Measurements from ENCODE around the gene DLEC1.

DLEC1 gene

GRCh38 chr3:38018296-38019266 lies 20.4 kb upstream of the DLEC1 start:
- no peak overlapping the region for H3K4me2 ChIP-seq
- H2AFZ ChIP-seq (ENCODE audit: low read depth) = no peak overlapping the region
- H3K4me1 ChIP-seq (ENCODE audit: low read depth, poor library complexity, severe bottlenecking) = no peaks in the 10 kb centered on the region
- no peak for TF ChIP-seq CTCF (conservative IDR thresholded peaks at IDR 0.05; ENCODE audit: low read depth, low read length)
- H3K4me3 ChIP-seq (IDR thresholded peaks at IDR 0.05; ENCODE audit: insufficient read depth, low read depth, low read length) = no peak overlapping the region
- no peak overlapping the region for H3K27ac ChIP-seq
- H3K9ac ChIP-seq = no peak overlapping the region
- no peaks in the 10 kb centered on the region for H3K27me3 ChIP-seq (ENCODE audit: insufficient read depth, low read depth)
- H3K36me3 ChIP-seq (ENCODE audit: insufficient read depth) = no peaks in the 10 kb centered on the region
- H3K79me2 ChIP-seq (ENCODE audit: insufficient read depth, low read depth) = no peaks in the 10 kb centered on the region
- H4K20me1 ChIP-seq (ENCODE audit: insufficient read depth) = no peaks in the 10 kb centered on the region

- H3K36me3 ChIP-seq (ENCODE audit: insufficient read depth) = no peaks in the 10 kb centered on the region
- no peak overlapping the region for H3K4me2 ChIP-seq
- H3K27me3 ChIP-seq (ENCODE audit: insufficient read depth, low read depth) = no peaks in the 10 kb centered on the region
- TF ChIP-seq CTCF (conservative IDR thresholded peaks at IDR 0.05; ENCODE audit: low read depth, low read length) = no peak
- H2AFZ ChIP-seq (ENCODE audit: low read depth) = no peak overlapping the region
- H3K9ac ChIP-seq = no peak overlapping the region
- no peak overlapping the region for H3K4me3 ChIP-seq (IDR thresholded peaks at IDR 0.05; ENCODE audit: insufficient read depth, low read depth, low read length)
- no peaks in the 10 kb centered on the region for H3K4me1 ChIP-seq (ENCODE audit: low read depth, poor library complexity, severe bottlenecking)
- H4K20me1 ChIP-seq (ENCODE audit: insufficient read depth) = no peaks in the 10 kb centered on the region
- H3K79me2 ChIP-seq (ENCODE audit: insufficient read depth, low read depth) = no peaks in the 10 kb centered on the region
- H3K27ac ChIP-seq = no peak overlapping the region
Measured at GRCh38 chr3:38019658-38020341, 19.2 kb upstream of the DLEC1 start.

- no peak overlapping the region for H3K9ac ChIP-seq
- TF ChIP-seq CTCF (conservative IDR thresholded peaks at IDR 0.05; ENCODE audit: low read depth, low read length) = no peak
- no peak overlapping the region for H3K4me3 ChIP-seq (IDR thresholded peaks at IDR 0.05; ENCODE audit: insufficient read depth, low read depth, low read length)
- H3K4me2 ChIP-seq = no peak overlapping the region
- H3K27me3 ChIP-seq (ENCODE audit: insufficient read depth, low read depth) = no peaks in the 10 kb centered on the region
- no peaks in the 10 kb centered on the region for H3K79me2 ChIP-seq (ENCODE audit: insufficient read depth, low read depth)
- H2AFZ ChIP-seq (ENCODE audit: low read depth) = no peak overlapping the region
- H3K27ac ChIP-seq = no peak overlapping the region
- no peaks in the 10 kb centered on the region for H3K4me1 ChIP-seq (ENCODE audit: low read depth, poor library complexity, severe bottlenecking)
- H4K20me1 ChIP-seq (ENCODE audit: insufficient read depth) = no peaks in the 10 kb centered on the region
- H3K36me3 ChIP-seq (ENCODE audit: insufficient read depth) = no peaks in the 10 kb centered on the region
Measured at GRCh38 chr3:38020342-38020726, 18.7 kb upstream of the DLEC1 start.

GRCh38 chr3:38021196-38021595 lies 17.8 kb upstream of the DLEC1 start:
- no peak overlapping the region for H3K4me2 ChIP-seq
- no peaks in the 10 kb centered on the region for H3K79me2 ChIP-seq (ENCODE audit: insufficient read depth, low read depth)
- no peaks in the 10 kb centered on the region for H3K27me3 ChIP-seq (ENCODE audit: insufficient read depth, low read depth)
- no peak overlapping the region for H3K9ac ChIP-seq
- H3K27ac ChIP-seq = no peak overlapping the region
- no peaks in the 10 kb centered on the region for H3K36me3 ChIP-seq (ENCODE audit: insufficient read depth)
- no peak overlapping the region for H3K4me3 ChIP-seq (IDR thresholded peaks at IDR 0.05; ENCODE audit: insufficient read depth, low read depth, low read length)
- no peaks in the 10 kb centered on the region for H4K20me1 ChIP-seq (ENCODE audit: insufficient read depth)
- H2AFZ ChIP-seq (ENCODE audit: low read depth) = no peak overlapping the region
- H3K4me1 ChIP-seq (ENCODE audit: low read depth, poor library complexity, severe bottlenecking) = peaks cover 5% of the 10 kb centered on the region
- TF ChIP-seq CTCF (conservative IDR thresholded peaks at IDR 0.05; ENCODE audit: low read depth, low read length) = no peak

Measured in KMS-11 (cell line).